ENCODE data around the gene RBM27. TPM values are rescaled to one million over a fixed set of nuclear protein-coding genes. Genes with fewer than 3 reads are reported as not detected.

Gene RBM27
- total and polyA plus RNA-seq, 2 of the 4 experiments (the other 2 are of a cell fraction), result 7.7 to 19.2 TPM

GRCh38 chr5:146206257-146206656 is 2.9 kb downstream of the RBM27 start:
- Histone ChIP-seq H3K27me3 (ENCODE audit: control insufficient read depth, insufficient read depth, low read length) (no peaks in the 10 kb centered on the region), H3K4me1 (ENCODE audit: control insufficient read depth, insufficient read depth, low read length) (0 out of 2 replicates have a peak, but pooled peaks cover 2% of the 10 kb centered on the region), H3K9me3 (ENCODE audit: control insufficient read depth, insufficient read depth, low read length) (no peaks in the 10 kb centered on the region), H3K56ac (ENCODE audit: extremely low read depth, insufficient read depth, low read length) (no peak overlapping the region), H3K36me3 (ENCODE audit: control insufficient read depth, insufficient read depth, low read length) (no peaks in the 10 kb centered on the region), H2AK9ac (replicated peaks; ENCODE audit: low read depth, low read length, poor library complexity) (no peak overlapping the region), H3K79me1 (ENCODE audit: low read depth in 1 of 2, low read length in 2 of 2) (peaks cover 0 to 26% of the 10 kb centered on the region in 2 experiments; a peak in 3 of 4 replicates), H3K4me3 (ENCODE audit: insufficient read depth, low read depth, low read length) (no peak overlapping the region), H4K8ac (ENCODE audit: low read depth in 2 of 2, low read length in 2 of 2) (no peak overlapping the region), H3K9me1 (ENCODE audit: insufficient read depth, low read length) (0 out of 2 replicates have a peak, but pooled peaks cover 3% of the 10 kb centered on the region), H3K23ac (ENCODE audit: low read depth, low read length) (no peak overlapping the region), H3K4me2 (ENCODE audit: low read depth, low read length) (no peak overlapping the region), H2AFZ (replicated peaks; ENCODE audit: low read length, poor library complexity) (no peak overlapping the region), H3K4ac (ENCODE audit: low read depth, low read length) (no peak overlapping the region), H3K18ac (ENCODE audit: low read depth, low read length) (no peak overlapping the region), H2BK15ac (ENCODE audit: low read depth, low read length) (no peak overlapping the region), H2BK120ac (ENCODE audit: low read depth, low read length) (no peak overlapping the region), H2AK5ac (ENCODE audit: low read depth, low read length) (no peak overlapping the region), H2BK5ac (ENCODE audit: low read depth, low read length, poor library complexity, severe bottlenecking) (no peak overlapping the region), H3K27ac (ENCODE audit: insufficient read depth, low read length) (no peak overlapping the region), H4K20me1 (ENCODE audit: insufficient read depth, low read length) (peaks cover 31% of the 10 kb centered on the region), H3K14ac (replicated peaks; ENCODE audit: low read depth, low read length) (no peak overlapping the region), H4K91ac (ENCODE audit: insufficient read depth, low read depth, low read length) (no peak overlapping the region), H3K9ac (ENCODE audit: low read depth, low read length) (no peak overlapping the region), H4K5ac (ENCODE audit: low read depth, low read length) (no peak overlapping the region), H2BK20ac (ENCODE audit: low read depth, low read length) (no peak overlapping the region)
- ATAC-seq (ENCODE audit: low read depth) (no peak), DNase-seq (no peak)
- WGBS, 2 experiments (ENCODE audit: extremely low coverage in 2 of 2, insufficient read length in 1 of 2), result no CpG with 5 or more reads among the region's 2 CpGs
- TF ChIP-seq RAD21 (IDR thresholded peaks at IDR 0.05; ENCODE audit: low read length) (no peak), MAFK (IDR thresholded peaks at IDR 0.05; ENCODE audit: low read depth, low read length) (no peak), POLR2A (IDR thresholded peaks at IDR 0.05; ENCODE audit: low read depth, low read length) (no peak), CEBPB (IDR thresholded peaks at IDR 0.05; ENCODE audit: low read depth, low read length) (no peak), FOS (IDR thresholded peaks at IDR 0.05; ENCODE audit: low read depth, low read length) (no peak), NFE2L2 (IDR thresholded peaks at IDR 0.05; ENCODE audit: low read depth, low read length) (no peak), SMC3 (IDR thresholded peaks at IDR 0.05; ENCODE audit: low read depth, low read length) (no peak), CTCF (conservative IDR thresholded peaks at IDR 0.05; ENCODE audit: low read depth, low read length) (no peak), MAZ (IDR thresholded peaks at IDR 0.05; ENCODE audit: borderline replicate concordance, low read depth, low read length) (no peak), ELK1 (IDR thresholded peaks at IDR 0.05; ENCODE audit: borderline replicate concordance, low read depth, low read length) (no peak), RCOR1 (IDR thresholded peaks at IDR 0.05; ENCODE audit: insufficient replicate concordance, low read length) (no peak), BHLHE40 (IDR thresholded peaks at IDR 0.05; ENCODE audit: low read depth, low read length) (no peak), MXI1 (IDR thresholded peaks at IDR 0.05; ENCODE audit: borderline replicate concordance, low read depth, low read length) (no peak)
- dilution Hi-C loops (cut with HindIII; ENCODE audit: low sequenced_read_pairs, unreplicated experiment), result no loop called here
- intact Hi-C loops (cut with micrococcal nuclease), result no loop called here
- in situ Hi-C loops (cut with MboI; ENCODE audit: low sequenced_read_pairs), result no loop called here
- no TSS peak for BruUV-seq (replicated peaks)
- CTCF ChIA-PET, result no interaction called here
- POLR2A ChIA-PET (ENCODE audit: unreplicated experiment), result interaction anchor here (0.6 kb wide), 1 partner anchor 190 kb away, joined by 3 read pairs; no protein-coding TSS in a partner anchor

Data from IMR-90 (cell line).